Mesothelial cell of epicardium (in vitro differentiated cells): ENCODE data around the gene CADPS. TPM values are rescaled to one million over a fixed set of nuclear protein-coding genes. Genes with fewer than 3 reads are reported as not detected.
A peak's percentile ranks its signal among the peaks of the same experiment; 100 is the strongest.

Source experiments
- DNase-seq, 2 experiments: peaks; one replicate each; pipeline ENCODE4 v3.0.0; 2021; ENCODE audit warnings: low spot score in 2 of 2; ENCODE audit not compliant: unreplicated experiment in 2 of 2
- H3K27ac Mint-ChIP-seq: 2 replicates; pipeline ENCODE4 v1.8.0; 2021; ENCODE audit warnings: mixed read lengths
- H3K27me3 Mint-ChIP-seq: 2 replicates; pipeline ENCODE4 v1.8.0; 2021; ENCODE audit warnings: low read depth, mixed read lengths
- H3K36me3 Mint-ChIP-seq: 2 replicates; pipeline ENCODE4 v1.8.0; 2021; ENCODE audit warnings: mixed read lengths
- H3K4me1 Mint-ChIP-seq: 2 replicates; pipeline ENCODE4 v1.8.0; 2021; ENCODE audit warnings: mixed read lengths
- H3K4me3 Mint-ChIP-seq: 2 replicates; pipeline ENCODE4 v1.8.0; 2021; ENCODE audit warnings: mild to moderate bottlenecking, moderate library complexity, mixed read lengths
- H3K9me3 Mint-ChIP-seq: 2 replicates; pipeline ENCODE4 v1.8.0; 2021; ENCODE audit warnings: mixed read lengths
- total RNA-seq: library from RNA; stranded (reverse); gene quantifications from 3 replicates; pipeline ENCODE4 v1.2.1, GENCODE V29; 2021
- TF ChIP-seq, protein P1 (sequence below): fragments of 200-600 bp; sonication (generic); IDR thresholded peaks from one replicate; pipeline ENCODE4 v1.5.0; 2021; ENCODE audit warnings: antibody characterized with exemption; ENCODE audit not compliant: unreplicated experiment

Gene CADPS
- 2.7 to 4.2 TPM (median 3.3 TPM) in 3 replicates for total RNA-seq

DNA sequence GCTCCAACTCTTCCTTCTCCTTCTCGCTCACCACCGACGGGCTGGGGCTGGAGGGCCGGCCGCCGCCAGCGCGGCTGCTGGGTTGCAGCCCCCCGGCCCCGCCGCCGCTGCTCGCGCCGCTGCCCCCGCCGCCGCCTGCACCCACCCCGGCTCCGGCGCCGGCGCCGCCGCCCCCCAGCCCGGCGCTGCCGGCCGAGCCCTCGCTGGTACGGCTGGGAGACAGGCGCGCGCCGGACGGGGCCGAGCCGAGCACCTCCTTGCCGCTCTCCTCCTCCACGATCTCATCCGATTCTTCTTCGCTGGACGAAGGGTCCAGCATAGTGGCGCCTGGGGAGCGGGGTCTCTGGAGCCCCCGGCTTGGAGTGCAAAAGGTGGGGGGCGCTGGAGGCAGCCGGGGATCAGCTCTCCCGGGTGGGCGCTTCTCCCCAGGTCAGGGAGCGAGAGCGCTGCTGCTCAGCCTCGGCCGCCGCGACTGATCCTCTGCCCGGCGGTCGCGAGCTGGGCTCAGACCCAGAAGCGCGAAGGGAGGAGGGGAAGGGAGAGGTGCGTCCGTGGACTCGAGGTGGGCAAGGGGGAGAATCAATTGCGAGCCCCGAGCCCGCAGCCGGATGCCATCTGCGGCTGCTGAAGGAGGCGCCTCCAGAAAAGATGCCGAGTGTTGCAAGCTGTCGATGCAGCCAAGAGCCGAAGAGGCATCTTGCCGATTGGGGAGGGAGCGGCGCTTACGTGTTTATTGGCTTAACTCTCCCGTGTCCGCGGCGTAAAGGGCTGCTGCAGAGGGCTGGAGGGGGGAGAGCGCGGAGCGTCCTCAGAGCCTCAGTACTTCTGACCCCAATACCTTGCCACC lies at the start of gene CADPS:
TSS of gene CADPS (minus strand) at position 706 of the 847 bp plus-strand sequence. CDS start at position 319, 387 bp downstream.
- H3K27me3 Mint-ChIP-seq = peaks cover 93% of the 10 kb centered on the region
- DNase-seq = peak in 1 of 2 experiments; percentile 21
- peaks cover 7% of the 10 kb centered on the region for H3K9me3 Mint-ChIP-seq
- peaks cover 12% of the 10 kb centered on the region for H3K4me1 Mint-ChIP-seq
- no peak within 1 kb of the TSS for H3K27ac Mint-ChIP-seq
- H3K36me3 Mint-ChIP-seq = no peaks in the 10 kb centered on the region
- peak within 1 kb of the TSS; percentile 68 for H3K4me3 Mint-ChIP-seq
- TF ChIP-seq, protein P1, sequence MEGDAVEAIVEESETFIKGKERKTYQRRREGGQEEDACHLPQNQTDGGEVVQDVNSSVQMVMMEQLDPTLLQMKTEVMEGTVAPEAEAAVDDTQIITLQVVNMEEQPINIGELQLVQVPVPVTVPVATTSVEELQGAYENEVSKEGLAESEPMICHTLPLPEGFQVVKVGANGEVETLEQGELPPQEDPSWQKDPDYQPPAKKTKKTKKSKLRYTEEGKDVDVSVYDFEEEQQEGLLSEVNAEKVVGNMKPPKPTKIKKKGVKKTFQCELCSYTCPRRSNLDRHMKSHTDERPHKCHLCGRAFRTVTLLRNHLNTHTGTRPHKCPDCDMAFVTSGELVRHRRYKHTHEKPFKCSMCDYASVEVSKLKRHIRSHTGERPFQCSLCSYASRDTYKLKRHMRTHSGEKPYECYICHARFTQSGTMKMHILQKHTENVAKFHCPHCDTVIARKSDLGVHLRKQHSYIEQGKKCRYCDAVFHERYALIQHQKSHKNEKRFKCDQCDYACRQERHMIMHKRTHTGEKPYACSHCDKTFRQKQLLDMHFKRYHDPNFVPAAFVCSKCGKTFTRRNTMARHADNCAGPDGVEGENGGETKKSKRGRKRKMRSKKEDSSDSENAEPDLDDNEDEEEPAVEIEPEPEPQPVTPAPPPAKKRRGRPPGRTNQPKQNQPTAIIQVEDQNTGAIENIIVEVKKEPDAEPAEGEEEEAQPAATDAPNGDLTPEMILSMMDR = no peak

DNA sequence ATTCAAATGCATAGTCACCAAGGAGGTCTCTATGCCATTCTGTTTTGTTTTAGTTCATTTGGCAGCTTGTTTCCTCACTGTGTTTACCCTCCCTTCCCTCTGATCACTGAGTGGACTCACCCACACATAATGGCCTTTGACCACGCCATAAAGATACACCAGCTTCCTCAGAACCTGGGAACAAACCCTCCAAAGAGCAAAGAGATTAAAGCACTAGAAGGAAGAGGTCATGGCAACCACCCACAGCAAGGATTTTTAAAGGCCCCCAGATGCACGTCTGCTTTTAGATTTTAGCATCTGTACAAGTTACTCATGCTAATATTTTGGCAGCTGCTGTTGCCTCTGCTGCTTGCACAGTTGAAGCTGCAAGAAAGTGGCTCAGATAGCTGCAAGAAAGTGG lies 47.9 kb upstream of the CADPS start:
- Mint-ChIP-seq H3K4me3 (no peak overlapping the region), H3K36me3 (no peaks in the 10 kb centered on the region), H3K27me3 (peaks cover 20% of the 10 kb centered on the region), H3K27ac (no peak overlapping the region), H3K9me3 (no peaks in the 10 kb centered on the region), H3K4me1 (peaks cover 3% of the 10 kb centered on the region)
- DNase-seq = no peak
- TF ChIP-seq, protein P1 = no peak

DNA sequence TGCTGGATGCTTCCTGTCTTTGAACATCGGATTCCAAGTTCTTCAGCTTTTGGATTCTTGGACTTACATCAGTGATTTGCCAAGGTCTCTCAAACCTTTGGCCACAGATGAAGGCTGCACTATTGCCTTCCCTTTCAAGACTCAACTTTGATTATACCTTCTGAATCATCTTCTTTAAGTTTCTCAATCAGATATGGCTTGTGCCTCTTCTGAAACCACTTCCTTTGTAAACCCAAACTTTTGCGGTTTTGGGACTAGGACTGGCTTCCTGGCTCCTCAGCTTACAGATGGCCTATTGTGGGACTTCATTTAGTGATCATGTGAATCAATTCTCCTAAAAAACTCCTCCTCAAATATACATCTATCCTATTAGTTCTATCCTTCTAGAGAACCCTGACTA lies 47.1 kb upstream of the CADPS start:
- DNase-seq = no peak
- H3K4me3 Mint-ChIP-seq = no peak overlapping the region
- peaks cover 3% of the 10 kb centered on the region for H3K4me1 Mint-ChIP-seq
- H3K27me3 Mint-ChIP-seq = peaks cover 18% of the 10 kb centered on the region
- no peak overlapping the region for H3K27ac Mint-ChIP-seq
- no peaks in the 10 kb centered on the region for H3K36me3 Mint-ChIP-seq
- H3K9me3 Mint-ChIP-seq = no peaks in the 10 kb centered on the region
- TF ChIP-seq, protein P1 = no peak

DNA sequence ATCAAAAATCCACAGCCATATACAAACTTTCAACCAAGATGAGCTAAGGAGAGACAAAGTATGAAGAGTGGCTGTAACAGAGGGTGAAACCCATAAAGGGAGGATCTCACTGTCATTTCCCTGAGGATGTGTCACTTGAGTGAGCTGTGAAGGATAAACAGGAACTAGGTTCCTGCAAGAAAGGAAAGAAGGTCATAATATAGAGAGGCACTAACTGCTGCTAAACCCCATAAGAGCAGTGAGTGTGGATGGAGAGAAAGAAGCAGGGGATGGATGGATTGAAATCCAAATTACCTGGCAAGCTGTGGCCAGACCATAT lies 45.2 kb upstream of the CADPS start:
- H3K9me3 Mint-ChIP-seq = peaks cover 5% of the 10 kb centered on the region
- H3K36me3 Mint-ChIP-seq = no peaks in the 10 kb centered on the region
- TF ChIP-seq, protein P1 = no peak
- no peak overlapping the region for H3K27ac Mint-ChIP-seq
- no peak for DNase-seq
- H3K27me3 Mint-ChIP-seq = peaks cover 17% of the 10 kb centered on the region
- no peak overlapping the region for H3K4me3 Mint-ChIP-seq
- peaks cover 3% of the 10 kb centered on the region for H3K4me1 Mint-ChIP-seq

DNA sequence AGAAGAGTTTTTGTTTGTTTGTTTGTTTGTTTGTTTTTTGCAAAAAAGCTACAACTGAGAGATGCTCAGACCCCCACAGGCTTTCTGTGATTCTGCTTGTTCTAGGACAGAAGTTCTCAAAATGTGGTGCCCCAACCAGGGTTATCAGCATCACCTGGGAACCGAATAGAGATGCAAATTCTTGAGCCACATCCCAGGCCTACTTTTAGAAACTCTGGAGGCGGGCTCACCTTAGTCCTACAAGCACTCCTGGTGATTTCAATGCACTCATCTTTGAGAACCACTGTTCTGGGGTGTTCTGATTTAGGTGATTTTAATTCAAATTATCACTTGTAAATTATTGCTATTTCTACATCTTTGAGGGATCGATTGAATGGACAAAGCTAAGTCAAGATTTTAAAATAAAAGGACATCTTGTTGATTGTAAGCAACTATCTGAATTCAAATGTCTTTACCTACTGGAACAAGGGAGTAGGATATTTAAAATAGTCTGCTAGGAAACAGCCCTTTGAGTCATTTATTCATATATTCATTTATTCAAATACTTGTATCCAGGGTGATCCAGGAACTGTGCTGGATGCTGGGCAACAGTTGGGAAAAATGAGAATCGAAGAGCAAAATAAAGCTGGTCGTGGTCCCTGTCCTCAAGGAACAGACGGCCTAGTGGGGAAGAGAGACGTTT lies 44.7 kb upstream of the CADPS start:
- Mint-ChIP-seq H3K4me3 (no peak overlapping the region), H3K36me3 (no peaks in the 10 kb centered on the region), H3K27ac (no peak overlapping the region), H3K9me3 (peaks cover 5% of the 10 kb centered on the region), H3K4me1 (peaks cover 3% of the 10 kb centered on the region), H3K27me3 (peaks cover 14% of the 10 kb centered on the region)
- TF ChIP-seq, protein P1 = no peak
- DNase-seq = no peak
